Embryonic facial prominence (tissue), 1 donor: ENCODE results near the gene IGIP.

Experiments used
- DNase-seq: peaks from one replicate; pipeline ENCODE4 v3.0.0-alpha.2; 2016; ENCODE audit errors: extremely low spot score

Gene IGIP

DNA sequence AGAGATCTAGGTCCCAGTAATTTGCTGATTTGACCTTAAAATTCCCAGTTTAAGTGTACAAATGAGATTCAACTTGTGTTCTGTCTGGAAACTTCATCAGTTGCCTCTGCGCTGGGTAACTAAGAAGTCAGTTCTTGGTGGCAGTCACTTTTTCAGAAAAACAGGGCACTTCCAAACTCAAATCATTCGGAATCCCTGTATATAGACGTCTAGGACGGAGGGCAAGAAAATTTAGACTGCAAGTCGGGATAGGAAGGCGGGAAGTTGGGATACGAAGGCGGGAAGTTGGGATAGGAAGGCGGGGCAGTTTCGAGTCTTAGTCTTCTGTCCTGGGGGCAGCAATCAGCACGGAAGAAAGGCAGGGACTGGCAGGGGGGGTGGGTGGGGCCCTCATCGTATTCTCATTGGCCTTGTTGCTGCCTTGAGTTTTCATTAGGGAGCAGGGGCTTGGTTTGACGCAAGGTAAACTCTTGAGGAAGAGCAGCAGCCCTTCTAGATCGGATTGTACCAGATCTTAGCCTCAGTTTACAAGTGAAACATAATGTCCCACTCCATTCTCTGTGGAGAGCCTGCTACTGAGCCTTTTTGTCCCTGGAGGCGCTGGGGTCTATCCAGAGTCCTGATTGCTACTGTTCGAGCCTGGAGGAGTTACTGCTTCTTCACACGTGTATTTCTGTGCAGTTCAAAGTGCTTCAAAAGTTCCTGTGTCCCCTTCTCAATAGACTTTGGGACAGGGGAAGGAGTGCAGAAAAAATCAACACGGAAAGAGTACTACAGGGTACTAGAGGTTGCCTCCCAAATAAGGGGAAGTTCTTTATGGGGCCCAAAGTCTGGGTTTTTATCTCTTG, 14.5 kb upstream of the IGIP start:
- DNase-seq: no peak

DNA sequence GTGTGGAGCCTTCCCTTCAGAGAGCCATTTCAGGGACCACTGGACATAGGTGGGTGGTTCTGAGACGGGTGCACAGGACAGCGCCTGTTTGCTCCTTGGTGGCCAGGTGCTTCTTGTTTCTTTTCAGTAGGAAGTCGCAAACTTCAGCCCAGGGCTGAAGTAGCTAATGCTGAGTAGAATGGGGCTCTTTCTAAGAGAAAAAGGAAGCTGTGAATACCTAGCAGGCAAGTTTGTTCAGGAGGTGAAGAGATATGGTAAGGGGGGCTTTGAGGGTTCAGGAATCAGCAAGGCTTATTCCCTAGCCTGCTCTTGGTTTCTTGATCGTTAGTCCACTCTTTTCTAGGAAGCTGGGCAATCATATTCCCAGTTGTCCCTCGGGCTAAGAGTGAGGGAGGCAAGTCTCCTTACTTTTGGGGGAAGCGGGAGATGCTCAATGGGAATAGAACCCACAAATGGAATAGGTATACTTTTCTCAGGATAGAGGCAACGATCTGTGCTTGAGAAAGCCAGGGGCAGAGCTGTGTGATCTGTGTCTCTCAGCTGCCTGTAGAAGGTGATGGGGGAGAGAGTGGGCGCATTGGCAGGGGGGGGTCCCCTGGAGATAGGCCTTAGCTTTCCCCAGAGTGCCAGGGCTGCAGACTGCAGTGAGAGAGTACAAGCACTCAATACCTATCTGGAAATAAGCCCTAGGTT, 13.7 kb upstream of the IGIP start:
- DNase-seq: no peak

DNA sequence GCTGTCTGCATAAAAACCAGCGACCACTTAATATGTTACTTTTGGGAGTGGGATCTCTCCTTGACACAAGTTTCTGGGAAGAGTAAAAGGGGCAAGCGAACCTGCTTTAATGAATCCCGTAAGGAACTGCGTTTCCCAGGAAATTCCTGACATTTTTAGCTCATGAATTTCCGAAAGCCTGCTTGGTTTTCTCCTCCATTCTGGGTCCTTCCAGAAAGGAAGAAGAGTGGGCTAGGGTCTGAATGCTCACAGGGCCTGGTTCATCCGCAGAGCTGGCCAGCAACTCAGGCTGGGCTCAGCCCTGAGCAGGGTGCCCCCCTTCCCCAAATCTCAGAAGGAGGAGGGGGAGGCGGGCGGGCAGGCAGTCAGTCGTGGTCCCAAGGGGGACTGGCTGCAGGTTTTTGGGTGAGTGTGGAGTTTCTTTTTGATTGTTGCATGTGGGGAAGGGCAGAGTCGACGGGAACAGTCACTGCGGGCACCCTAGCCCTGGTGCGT, 13.0 kb upstream of the IGIP start:
- DNase-seq: no peak

DNA sequence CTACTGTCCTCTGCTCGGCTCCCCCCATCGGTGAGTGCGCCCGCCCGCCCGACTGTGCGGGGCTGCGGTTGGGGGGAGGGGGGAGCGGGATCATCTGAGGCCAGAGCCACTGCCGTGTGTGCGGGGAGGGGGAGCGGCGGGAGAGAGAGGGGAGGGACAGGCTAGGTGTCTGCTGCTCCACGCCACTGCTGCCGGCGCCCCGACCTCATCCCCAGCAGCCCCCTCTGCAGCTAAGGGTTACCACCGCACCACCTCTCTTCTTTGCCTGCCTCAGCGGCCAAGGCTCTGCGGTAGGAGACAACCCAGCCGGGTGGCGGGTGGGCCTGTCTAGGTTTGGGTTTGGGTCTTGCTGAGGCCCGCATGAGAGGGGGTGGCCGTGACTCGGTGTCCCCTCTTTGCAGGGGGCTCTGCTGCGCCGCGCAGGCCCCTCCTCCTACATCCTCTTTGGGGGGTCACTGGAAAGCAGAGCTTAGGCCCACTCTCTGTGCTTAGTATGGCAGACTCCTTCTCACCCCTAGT, 12.5 kb upstream of the IGIP start:
- no peak for DNase-seq

DNA sequence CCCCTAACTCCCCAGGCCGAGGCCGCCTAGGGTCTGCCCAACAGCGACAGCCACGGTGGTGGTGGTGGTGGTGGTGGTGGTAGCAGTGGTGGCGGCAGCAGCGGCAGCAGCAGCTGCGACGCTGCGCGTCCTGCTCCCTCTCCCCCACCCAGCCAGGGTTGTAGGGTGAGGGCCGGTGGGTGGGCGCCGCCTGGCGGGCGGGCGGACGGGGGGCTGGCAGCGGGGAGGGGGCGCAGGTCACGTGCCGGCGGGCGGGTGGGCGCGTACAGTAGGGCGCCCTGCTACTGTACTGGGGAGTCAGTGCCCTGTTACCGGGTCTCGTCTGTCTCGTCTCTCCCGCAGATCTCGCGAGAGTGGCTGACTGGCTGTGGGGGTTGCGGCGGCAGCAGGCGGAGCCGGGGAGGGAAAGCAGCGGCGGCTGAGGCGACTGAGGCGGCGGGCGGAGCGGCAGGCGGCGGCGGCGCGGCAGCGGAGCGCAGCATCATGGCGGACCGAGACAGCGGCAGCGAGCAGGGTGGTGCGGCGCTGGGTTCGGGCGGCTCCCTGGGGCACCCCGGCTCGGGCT, 12.0 kb upstream of the IGIP start, which contains the start of gene PURA:
Gene PURA, plus strand, starts transcription at position 411 of the 565 bp plus-strand sequence. Its CDS starts 73 bp downstream, at position 484.
- DNase-seq: peak; percentile 88

DNA sequence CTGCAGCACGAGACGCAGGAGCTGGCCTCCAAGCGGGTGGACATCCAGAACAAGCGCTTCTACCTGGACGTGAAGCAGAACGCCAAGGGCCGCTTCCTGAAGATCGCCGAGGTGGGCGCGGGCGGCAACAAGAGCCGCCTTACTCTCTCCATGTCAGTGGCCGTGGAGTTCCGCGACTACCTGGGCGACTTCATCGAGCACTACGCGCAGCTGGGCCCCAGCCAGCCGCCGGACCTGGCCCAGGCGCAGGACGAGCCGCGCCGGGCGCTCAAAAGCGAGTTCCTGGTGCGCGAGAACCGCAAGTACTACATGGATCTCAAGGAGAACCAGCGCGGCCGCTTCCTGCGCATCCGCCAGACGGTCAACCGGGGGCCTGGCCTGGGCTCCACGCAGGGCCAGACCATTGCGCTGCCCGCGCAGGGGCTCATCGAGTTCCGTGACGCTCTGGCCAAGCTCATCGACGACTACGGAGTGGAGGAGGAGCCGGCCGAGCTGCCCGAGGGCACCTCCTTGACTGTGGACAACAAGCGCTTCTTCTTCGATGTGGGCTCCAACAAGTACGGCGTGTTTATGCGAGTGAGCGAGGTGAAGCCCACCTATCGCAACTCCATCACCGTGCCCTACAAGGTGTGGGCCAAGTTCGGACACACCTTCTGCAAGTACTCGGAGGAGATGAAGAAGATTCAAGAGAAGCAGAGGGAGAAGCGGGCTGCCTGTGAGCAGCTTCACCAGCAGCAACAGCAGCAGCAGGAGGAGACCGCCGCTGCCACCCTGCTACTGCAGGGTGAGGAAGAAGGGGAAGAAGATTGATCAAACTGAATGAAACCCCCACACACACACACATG, 11.2 kb upstream of the IGIP start:
- DNase-seq: no peak

DNA sequence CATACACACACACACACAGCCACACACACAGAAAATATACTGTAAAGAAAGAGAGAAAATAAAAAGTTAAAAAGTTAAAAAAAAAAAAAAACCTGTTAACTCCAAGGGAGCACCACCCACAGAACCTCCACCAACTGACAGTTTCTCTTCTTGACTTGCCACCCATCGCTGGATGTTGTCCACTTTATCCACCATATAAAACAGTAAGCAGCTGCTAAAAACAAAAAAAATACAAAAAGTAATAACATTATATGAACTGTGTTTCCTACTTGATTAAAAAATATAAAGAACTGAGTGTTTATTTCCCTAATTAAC, 10.6 kb upstream of the IGIP start:
- no peak for DNase-seq

DNA sequence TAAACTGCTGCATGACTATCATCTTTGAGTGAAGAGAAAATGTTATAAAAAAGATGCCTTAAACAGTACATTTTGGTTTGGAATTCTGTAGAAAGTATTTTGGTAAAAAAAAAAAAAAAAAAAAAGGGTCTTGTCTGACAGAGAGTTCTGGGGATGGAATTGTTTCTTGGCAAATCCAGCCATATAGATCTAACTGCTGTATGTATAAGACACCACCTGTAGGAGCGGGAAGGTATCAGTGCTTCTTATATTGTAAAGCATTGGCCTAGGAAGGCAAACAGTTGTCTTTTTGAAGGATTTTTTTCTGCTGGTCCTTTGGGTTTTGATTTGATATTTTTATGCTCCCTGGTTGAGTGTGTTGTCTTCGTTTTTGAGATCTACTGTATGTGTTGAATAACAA, 9.0 kb upstream of the IGIP start:
- no peak for DNase-seq

DNA sequence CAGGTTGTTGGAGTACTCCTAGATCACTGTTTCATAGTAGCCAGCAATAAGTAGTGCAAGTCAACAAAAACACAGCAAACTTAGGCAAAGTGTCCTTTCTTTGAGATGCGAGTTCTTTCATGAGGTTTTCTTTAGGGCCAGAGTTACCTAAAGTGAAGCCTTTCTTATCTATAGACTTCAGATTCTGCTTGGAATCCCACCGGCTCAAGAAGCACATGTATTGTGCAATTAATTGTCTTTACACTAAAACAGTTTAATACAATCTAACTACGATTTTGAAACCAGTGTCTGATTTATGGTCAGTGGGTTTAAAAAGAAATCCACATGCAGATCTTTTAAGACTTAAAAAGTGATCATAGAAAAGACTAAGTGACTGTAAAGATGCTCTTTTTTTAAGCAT, 8.2 kb upstream of the IGIP start:
- no peak for DNase-seq

DNA sequence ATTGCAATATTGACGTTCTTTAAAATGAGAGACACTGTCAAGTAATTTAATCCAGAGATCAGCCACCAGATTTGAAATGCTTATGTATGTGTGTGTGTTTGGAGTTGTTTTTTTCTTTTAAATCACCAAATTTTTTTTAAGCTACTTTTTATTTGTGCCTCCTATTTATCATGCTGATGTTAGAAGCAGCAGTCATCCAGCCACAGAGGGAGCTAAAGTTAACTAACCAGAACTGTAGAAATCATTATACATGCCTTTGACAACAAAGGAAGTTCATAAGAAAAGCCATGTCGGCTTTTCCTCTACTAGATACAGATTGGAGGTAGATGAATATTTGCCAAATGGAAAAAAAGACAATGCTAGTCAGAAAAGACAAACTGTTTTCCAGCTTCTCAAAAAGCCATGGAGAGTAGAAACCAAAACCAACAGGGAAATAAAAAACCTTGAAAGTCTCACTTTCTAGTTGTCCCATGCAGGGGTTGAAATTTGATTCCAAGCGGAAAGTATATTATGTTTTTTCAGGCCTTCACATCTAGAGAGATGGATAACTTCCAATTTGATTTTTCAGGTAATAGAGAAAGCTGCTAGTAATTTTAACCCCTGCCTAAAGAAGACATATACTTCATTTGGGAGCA, 7.3 kb upstream of the IGIP start:
- no peak for DNase-seq

DNA sequence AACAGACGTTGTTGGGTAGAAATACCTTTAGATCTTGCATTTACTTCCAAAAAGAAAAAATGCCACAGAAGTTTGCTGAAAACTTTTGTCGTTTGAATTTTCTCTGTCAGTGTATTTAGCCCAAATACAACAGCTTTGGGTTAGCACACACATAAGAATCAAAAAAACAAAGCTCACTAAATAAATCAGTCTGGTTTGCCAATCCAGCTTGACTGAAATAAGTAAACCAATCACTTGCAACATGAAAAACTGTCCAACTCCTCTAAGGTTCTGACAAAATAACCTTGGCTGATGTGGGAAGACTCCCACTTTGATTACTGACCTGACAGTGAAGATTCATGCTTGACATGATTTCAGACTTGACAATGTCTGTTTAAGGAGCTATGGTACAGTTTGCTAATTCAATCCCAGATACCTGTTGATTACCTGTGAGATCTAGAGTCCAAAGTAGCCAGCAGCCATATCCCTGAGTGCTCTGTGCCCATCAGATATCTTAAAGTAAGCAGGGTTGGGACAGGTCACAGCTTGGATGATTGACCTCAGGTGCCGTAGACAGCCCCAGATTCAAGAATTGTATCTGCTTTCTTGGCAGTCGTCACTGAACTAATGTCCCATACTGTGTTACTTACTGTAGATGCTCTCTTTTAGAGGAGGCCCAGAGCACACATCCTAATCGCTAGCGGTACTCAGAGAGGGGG, 727 bp downstream of the IGIP start:
- no peak for DNase-seq

DNA sequence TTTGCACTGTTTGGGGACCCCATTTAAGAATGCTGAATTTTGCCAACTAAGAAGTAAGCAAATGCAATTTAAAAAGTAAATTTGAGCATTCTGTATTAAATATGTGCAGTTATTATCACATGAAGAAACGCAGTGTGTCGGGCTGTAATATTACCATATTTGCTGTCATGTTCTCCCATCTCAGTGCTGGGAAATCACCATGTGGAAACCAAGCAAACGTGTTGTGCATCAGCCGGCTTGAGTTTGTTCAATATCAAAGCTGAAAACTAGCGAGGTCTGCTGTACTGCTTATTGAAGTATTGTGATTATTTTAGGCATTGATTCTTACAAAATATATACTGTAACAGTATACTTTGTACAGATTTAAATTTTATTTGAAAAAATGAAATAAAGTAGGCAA, 2.6 kb downstream of the IGIP start:
- DNase-seq: no peak

DNA sequence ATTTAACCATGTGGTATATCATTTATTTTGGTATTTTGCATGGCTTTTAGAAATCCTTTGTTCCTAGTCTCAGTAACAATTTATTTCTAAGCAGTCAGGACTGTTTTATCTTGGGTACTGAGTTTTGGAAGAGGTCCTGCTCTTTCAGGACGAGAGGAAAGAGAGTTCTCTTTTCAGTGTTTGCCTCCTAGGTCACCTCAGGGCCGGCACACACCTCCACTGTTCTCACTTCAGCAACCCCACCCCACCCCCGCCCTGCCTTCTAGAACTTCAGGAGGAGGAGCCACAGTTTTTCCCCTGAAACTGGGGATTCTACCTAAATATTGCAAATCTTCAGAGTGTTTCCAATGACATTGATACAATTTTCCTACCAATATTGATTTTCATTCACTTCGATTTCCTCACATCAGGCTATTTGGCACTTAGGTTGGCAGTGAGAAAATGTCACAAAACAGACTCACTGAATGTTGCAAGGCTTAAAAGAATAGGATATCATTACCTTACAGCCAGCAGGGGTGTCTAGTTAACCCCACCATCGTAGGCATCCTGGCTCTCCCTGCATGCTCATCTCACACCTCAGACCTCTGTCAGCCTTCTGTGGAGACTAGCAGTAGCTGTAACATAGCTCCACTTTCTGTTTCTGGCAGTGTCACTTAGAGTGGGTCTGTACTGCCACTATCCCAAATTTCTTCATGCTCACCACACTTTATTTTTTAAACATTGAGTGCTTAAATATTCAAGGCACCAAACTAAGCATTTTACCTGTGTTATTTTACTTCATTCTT, 5.4 kb downstream of the IGIP start:
- DNase-seq: no peak

DNA sequence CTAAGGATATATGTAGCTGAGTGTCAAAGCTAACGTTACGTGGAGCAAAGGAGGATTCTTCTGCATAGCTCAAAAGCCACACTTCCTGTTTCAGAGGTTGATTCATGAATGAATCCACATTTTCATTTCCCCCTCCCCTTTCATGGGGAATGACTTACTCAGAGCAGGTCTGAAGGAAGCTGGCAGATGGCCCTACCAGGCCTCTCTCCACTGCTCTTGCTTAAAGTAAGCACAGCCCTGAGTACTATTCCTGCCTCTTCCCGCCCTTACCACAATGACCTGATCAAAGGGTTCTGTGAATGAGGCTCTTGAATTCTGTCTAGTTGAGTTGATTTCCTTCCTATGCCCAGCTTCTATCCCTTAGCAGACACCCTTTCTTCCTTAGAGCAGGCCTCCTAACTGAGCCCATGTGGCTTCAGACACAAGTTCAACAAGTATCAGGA, 6.3 kb downstream of the IGIP start:
- no peak for DNase-seq

DNA sequence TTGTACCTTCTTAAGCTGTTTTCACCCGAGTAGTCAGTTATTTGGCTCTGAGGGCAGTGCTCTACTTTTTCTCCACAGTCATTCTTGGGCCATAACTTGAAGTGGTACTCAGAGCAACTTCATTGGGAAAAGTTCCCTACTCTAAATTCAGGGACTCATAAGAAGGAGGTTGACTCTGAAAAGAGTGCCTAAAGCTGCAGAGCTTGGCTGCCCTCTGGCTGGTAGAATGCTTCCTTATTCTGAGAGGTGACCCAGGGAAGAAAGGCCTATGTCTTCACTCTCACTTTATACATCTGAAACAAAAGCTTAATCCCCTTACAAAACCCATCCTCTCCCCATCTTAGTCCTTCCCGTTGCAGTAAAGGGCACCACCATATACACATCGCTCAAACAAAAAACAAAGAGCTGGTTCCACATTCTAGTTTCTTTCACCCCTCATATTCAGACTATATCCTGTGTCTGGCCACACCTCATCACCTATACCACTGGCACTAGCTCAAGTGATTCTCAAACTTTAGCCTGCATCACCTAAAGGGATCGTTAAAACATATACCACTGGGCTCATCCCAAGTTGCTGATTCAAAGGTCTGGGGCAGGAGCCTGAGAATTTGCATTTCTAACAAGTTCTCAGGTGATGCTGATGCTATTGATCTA, 7.9 kb downstream of the IGIP start:
- DNase-seq: no peak

DNA sequence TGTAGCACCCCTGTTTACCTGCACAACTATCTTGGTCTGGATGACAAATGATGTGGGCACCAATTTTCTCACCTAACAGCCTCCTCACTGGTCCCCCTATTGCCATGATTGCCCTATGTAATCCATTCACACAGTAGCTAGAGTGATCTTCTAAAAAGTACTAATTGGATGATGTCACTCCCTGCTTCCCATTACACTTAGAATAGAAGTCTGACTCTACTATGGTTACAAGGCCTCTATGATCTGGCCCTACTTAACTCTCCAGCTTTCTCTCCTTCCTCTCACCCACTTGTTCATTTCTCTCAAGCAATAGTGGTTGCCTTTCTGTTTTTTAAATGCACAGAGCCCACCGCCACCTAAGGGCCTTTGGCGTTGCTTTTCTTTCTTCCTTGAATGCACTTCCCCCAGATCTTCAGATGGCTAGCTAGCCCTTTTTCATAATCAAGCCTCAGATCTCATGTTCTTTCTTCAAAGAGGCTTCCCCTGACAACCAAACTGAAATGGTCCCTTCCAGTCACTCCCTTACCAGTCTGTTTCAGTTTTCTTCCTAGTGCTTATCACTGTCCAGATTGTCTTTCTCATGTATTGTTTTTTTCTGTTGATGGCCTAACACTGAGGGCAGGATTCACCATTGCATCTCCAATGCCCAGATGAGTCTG, 8.7 kb downstream of the IGIP start:
- DNase-seq: no peak

DNA sequence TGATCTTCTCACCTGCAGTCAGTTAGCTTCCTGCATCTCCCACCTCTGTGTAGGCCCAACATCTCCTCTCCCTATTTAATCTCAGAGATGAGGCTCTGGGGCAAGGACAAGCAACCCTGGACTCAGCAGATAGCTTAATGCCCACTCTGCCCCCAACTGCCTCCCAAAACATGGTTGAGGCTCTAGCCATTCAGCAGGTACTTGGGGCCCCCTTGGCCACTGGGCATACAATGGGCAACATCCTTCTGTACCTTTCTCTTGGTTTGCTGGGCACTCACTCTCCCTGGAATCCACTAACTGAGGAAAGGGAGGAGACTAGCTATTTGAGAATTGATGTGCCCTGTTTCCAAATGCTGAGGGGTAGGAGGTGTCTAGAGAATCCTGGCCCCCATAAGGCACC, 9.4 kb downstream of the IGIP start:
- no peak for DNase-seq

DNA sequence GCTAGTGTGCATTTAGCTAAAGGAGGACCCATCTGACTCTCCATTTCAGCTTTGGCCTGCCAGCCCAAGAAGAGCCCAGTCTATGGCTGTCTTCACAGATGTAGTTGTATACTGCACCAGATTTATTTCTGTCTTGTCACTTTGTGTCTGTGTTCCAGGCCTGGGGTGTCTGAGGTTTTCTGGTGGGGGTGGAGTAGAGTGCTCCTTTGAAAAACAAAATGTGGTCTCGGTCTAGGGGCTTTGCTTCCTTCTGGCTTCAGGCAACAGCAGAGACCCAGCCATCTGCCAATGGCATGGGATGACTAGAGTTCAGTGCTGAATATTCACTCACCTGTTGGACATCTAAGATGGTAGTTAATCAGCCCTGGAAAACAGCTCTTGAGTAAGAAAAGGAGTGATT, 10.9 kb downstream of the IGIP start:
- no peak for DNase-seq

DNA sequence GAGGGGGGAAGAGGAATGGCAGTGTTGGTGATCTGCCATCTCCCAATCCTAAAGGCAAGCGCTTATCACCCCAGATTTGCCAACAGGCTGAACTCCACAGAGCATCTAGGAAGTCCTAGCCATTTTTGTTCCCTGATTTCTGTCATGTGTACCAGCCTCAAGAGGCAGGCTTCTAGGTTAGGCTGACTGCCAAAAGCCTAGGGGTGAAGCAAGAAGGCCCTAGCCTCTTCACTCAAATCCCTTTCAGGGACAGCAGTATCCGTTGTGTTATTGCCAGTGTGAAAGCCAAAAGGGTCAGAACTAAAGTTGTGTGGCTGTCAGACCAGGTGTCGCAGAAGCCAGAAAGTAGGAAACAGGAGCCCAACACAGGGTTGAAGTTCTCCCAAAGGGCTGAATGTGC, 14.7 kb downstream of the IGIP start:
- no peak for DNase-seq
